Spleen (tissue), 11 donors: ENCODE data around the gene SORCS2. TPM values are rescaled to one million over a fixed set of nuclear protein-coding genes. Genes with fewer than 3 reads are reported as not detected.

Source experiments
- DNase-seq: peaks from one replicate; pipeline ENCODE4 v3.0.0-alpha.2; 2020
- H3K27ac ChIP-seq, 8 donors: fragments of 200-600 bp; sonication (generic) in 7 of 8; 1 replicate in 4 of 8; 2 replicates in 4 of 8; pipeline versions ENCODE4 v1.5.0 to v1.8.0; 2016 to 2021; ENCODE audit warnings: inconsistent platforms in 4 of 8, mild to moderate bottlenecking in 4 of 8, moderate library complexity in 1 of 8
- H3K27me3 ChIP-seq, 7 donors: fragments of 200-600 bp; sonication (generic) in 6 of 7; replicated peaks in 1 of 7; 1 replicate in 4 of 7; 2 replicates in 3 of 7; pipeline versions ENCODE4 v1.5.0 to v1.8.0; 2016 to 2021; ENCODE audit warnings: inconsistent platforms in 3 of 7, mild to moderate bottlenecking in 1 of 7
- H3K36me3 ChIP-seq, 6 donors: fragments of 200-600 bp; sonication (generic) in 5 of 6; 1 replicate in 4 of 6; 2 replicates in 2 of 6; pipeline versions ENCODE4 v1.5.0 to v1.8.0; 2016 to 2021; ENCODE audit warnings: inconsistent platforms in 2 of 6
- H3K4me1 ChIP-seq, 6 donors: fragments of 200-600 bp; sonication (generic) in 5 of 6; 1 replicate in 3 of 6; 2 replicates in 3 of 6; pipeline versions ENCODE4 v1.5.0 to v1.8.0; 2016 to 2021; ENCODE audit warnings: inconsistent platforms in 3 of 6
- H3K4me3 ChIP-seq, 8 donors: fragments of 200-600 bp; sonication (generic) in 7 of 8; 1 replicate in 4 of 8; 2 replicates in 4 of 8; pipeline versions ENCODE4 v1.5.0 to v1.8.0; 2016 to 2021; ENCODE audit warnings: inconsistent platforms in 4 of 8, mild to moderate bottlenecking in 4 of 8, moderate library complexity in 2 of 8
- H3K9me3 ChIP-seq, 8 donors: fragments of 200-600 bp; sonication (generic) in 7 of 8; 1 replicate in 4 of 8; 2 replicates in 4 of 8; pipeline versions ENCODE4 v1.5.0 to v1.8.0; 2016 to 2021; ENCODE audit warnings: inconsistent platforms in 4 of 8
- POLR2A ChIP-seq, 3 donors: fragments of 450-650 bp; IDR thresholded peaks; one replicate each; pipeline ENCODE4 v1.5.1; 2017; ENCODE audit warnings: antibody characterized with exemption in 3 of 3, mild to moderate bottlenecking in 1 of 3
- POLR2AphosphoS5 ChIP-seq, 3 donors: sonication (generic); formaldehyde crosslinking; IDR thresholded peaks; one replicate each; pipeline ENCODE4 v1.5.1; 2017; ENCODE audit warnings: antibody characterized with exemption in 3 of 3
- WGBS, 5 donors: extraction: QIAGEN DNeasy Blood & Tissue Kit in 3 of 5; methylation state at CpG; one replicate each; pipeline versions ENCODE4 v1.1.5 to v1.1.7; 2013 to 2018; 5-methylcytosine and 5-hydroxymethylcytosine counted together
- intact Hi-C: fragments of 100-400 bp; cut with DNase I; formaldehyde crosslinking; loops from one replicate; pipeline ENCODE4 v1.15.0; 2023; ENCODE audit warnings: low total_unique reads
- polyA plus RNA-seq, 3 donors: library from polyadenylated mRNA; stranded (reverse); fragments of 200-250 nt; gene quantifications; one replicate each; pipeline ENCODE4 v1.2.1, GENCODE V29; 2013
- total RNA-seq, 7 donors: library from RNA; depleted of rRNA in 3 of 7; stranded (reverse); fragments of >200 nt in 3 of 7; fragmentation: NEBNext Ultra II Directional in 4 of 7; extraction: Animal tissue kit (Norgen Biotek cat#: 25700) in 4 of 7; gene quantifications; one replicate each; pipeline versions ENCODE4 v1.1.0 to v1.2.1, GENCODE V29; 2016 to 2021
- TF ChIP-seq, protein P1 (sequence below), 11 experiments: fragments of 200-600 bp in 7 of 11; fragments of 450-650 bp in 4 of 11; sonication (generic) in 4 of 11; IDR thresholded peaks in 8 of 11; conservative IDR thresholded peaks in 3 of 11; 1 replicate in 7 of 11; 2 replicates in 4 of 11; pipeline versions ENCODE4 v1.4.0 to v1.8.0; 2016 to 2021; ENCODE audit warnings: antibody characterized with exemption in 11 of 11, inconsistent platforms in 4 of 11, mild to moderate bottlenecking in 1 of 11
- donor health status: healthy with polysubstance abuse.
- donor health status: DM: no; HTN: no; CAD: no; lungs with moderate emphysema.
- donor health status: DM: no; HTN: no; CAD: no.
- donor health status: Bipolar disorder and iron deficiency.
- donor health status: healthy.
- donor health status: DM: no; HTN: no; CAD: no.
- donor health status: DM: yes; HTN: yes; CAD: no.

SORCS2 gene
- total and polyA plus RNA-seq, 10 donors, result 0.33 to 1.6 (median 0.60) TPM

DNA sequence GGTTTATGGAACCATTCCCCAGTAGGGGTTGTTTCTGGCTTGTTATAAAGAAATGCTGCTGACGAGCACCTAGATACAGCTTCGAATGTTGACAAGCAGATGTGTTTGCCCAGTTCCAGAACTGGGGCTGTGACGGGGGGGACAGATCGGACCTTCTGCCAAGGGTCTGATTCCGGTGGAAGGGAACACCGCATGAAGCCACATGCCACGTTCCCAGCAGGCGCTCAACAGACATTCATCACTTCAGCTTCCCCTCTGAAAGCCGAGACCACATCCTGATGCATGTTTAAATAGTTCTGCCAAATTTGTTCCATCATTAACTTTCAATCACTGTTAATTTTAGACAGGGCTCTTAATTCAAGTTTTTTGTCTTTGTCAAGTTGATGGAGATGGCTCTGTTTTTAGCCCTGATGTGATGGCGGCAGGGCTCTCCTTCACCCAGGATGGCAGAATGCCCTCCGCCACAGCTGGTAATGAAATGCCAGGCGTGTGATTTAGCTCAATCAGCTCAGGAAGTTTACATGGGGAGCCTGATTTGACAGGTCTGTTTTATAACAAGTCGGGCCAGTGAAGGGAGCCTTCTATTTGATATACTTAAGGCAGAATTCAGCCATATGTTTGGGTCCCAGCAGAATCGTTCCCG lies 185.0 kb downstream of the SORCS2 start:
- TF ChIP-seq POLR2A (IDR thresholded peaks at IDR 0.05), result no peak
- TF ChIP-seq POLR2AphosphoS5 (IDR thresholded peaks at IDR 0.05), result no peak
- TF ChIP-seq, protein P1, sequence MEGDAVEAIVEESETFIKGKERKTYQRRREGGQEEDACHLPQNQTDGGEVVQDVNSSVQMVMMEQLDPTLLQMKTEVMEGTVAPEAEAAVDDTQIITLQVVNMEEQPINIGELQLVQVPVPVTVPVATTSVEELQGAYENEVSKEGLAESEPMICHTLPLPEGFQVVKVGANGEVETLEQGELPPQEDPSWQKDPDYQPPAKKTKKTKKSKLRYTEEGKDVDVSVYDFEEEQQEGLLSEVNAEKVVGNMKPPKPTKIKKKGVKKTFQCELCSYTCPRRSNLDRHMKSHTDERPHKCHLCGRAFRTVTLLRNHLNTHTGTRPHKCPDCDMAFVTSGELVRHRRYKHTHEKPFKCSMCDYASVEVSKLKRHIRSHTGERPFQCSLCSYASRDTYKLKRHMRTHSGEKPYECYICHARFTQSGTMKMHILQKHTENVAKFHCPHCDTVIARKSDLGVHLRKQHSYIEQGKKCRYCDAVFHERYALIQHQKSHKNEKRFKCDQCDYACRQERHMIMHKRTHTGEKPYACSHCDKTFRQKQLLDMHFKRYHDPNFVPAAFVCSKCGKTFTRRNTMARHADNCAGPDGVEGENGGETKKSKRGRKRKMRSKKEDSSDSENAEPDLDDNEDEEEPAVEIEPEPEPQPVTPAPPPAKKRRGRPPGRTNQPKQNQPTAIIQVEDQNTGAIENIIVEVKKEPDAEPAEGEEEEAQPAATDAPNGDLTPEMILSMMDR (IDR thresholded peaks at IDR 0.05 in 8 of 11, conservative IDR thresholded peaks at IDR 0.05 in 3 of 11), result no peak
- H3K4me1 ChIP-seq, result no peaks in the 10 kb centered on the region
- DNase-seq, result no peak
- H3K27me3 ChIP-seq, result peaks cover 0 to 68% (median 4%) of the 10 kb centered on the region in 7 donors
- H3K9me3 ChIP-seq, result peaks cover 0 to 16% (median 3%) of the 10 kb centered on the region in 8 donors
- no peaks in the 10 kb centered on the region for H3K36me3 ChIP-seq
- H3K4me3 ChIP-seq, result no peak overlapping the region
- H3K27ac ChIP-seq, result no peak overlapping the region
- 22 to 37% (median 30%) methylated on average over 15 of the region's 15 CpGs for WGBS, 5 donors
- intact Hi-C loops, result no loop called here

DNA sequence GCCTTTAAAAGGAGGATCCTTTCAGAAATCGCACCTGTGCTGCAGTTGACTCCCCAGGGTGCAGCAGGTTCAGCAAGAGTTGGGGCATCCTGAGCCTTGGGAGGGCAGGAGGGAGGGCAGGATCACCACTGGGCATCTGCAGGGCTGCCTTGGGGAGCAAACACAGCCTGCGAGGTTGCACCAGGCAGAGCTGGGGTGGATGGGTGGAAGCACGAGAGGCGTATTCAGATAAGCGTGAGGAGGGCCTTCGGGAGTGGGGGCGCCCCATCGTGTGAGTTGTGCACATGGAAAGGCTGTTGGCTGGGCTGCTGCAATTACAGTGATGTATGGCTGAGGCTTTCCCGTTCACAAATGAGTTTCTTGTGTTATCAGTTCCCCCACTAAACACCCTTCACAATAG lies 186.8 kb downstream of the SORCS2 start:
- Histone ChIP-seq H3K9me3 (peaks cover 0 to 16% (median 3%) of the 10 kb centered on the region in 8 donors), H3K4me3 (no peak overlapping the region), H3K27me3 (peaks cover 0 to 78% (median 4%) of the 10 kb centered on the region in 7 donors), H3K4me1 (no peaks in the 10 kb centered on the region), H3K36me3 (no peaks in the 10 kb centered on the region), H3K27ac (no peak overlapping the region)
- 83 to 94% (median 87%) methylated on average over 9 of the region's 9 CpGs for WGBS, 5 donors
- peak; percentile 34 for DNase-seq
- TF ChIP-seq, protein P1 (IDR thresholded peaks at IDR 0.05 in 8 of 11, conservative IDR thresholded peaks at IDR 0.05 in 3 of 11), result no peak
- no peak for TF ChIP-seq POLR2A (IDR thresholded peaks at IDR 0.05)
- no peak for TF ChIP-seq POLR2AphosphoS5 (IDR thresholded peaks at IDR 0.05)
- intact Hi-C loops, result no loop called here

DNA sequence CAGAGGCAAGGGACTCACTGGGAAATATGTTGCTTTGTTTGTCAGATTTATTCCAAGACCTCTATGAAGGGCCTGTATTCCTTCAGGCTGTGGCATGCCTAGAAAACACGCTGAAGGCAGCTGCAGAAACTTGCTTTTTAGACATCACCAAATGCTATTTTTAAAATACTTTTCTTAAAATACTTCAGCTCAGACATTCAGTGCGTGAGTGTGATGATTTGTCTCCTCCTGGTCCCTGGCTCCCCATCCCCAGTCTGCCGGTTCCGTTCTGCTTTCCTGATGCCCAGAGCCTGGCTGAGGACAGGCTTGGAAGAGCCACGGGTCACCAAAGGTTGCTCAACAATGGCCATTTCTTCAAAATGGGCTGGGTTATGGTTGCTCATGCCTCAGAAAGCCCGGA lies 187.4 kb downstream of the SORCS2 start:
- H3K4me3 ChIP-seq, result no peak overlapping the region
- 68 to 80% (median 77%) methylated on average over 6 of the region's 6 CpGs for WGBS, 5 donors
- H3K27me3 ChIP-seq, result peaks cover 0 to 72% (median 4%) of the 10 kb centered on the region in 7 donors
- no peaks in the 10 kb centered on the region for H3K4me1 ChIP-seq
- peak; percentile 31 for DNase-seq
- no peaks in the 10 kb centered on the region for H3K36me3 ChIP-seq
- intact Hi-C loops, result no loop called here
- peaks cover 0 to 16% (median 3%) of the 10 kb centered on the region in 8 donors for H3K9me3 ChIP-seq
- TF ChIP-seq, protein P1 (IDR thresholded peaks at IDR 0.05 in 8 of 11, conservative IDR thresholded peaks at IDR 0.05 in 3 of 11), result no peak
- TF ChIP-seq POLR2AphosphoS5 (IDR thresholded peaks at IDR 0.05), result no peak
- TF ChIP-seq POLR2A (IDR thresholded peaks at IDR 0.05), result no peak
- H3K27ac ChIP-seq, result no peak overlapping the region

DNA sequence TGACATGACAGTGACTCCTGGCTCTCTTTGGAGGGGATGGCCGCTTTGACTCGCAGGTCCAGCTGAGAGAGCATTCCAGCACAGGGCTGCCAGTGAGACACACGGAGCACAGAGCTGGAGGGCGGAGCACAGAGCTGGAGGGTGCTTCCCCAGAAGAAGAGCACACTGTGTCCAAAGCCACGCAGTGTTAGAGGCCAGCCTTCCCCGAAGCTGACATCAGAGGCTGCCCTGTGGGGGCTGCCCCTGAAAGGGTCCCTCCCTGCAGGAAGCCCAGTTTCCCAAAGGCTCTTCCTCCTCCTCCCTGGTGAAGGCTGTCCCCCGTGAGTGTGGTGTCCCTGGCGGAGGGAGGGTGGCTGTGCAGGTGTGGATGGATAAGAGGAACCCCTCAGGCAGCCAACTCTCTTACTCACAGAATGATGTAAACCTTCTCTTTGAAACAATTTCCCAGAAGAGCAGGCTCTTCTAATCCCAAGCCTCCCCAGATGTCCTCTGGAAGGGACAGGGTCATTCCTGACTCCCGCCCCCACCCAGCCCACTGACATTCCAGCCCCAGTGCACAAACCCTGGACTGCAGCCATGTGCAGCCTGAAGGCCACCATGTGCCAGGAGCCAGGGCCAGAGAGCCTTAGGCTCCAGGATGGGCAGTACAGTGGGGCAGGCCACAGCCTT lies 189.0 kb downstream of the SORCS2 start:
- H3K9me3 ChIP-seq, result peaks cover 0 to 16% (median 3%) of the 10 kb centered on the region in 8 donors
- WGBS, 5 donors, result 41 to 70% (median 58%) methylated on average over 4 to 9 of the region's 9 CpGs
- no peaks in the 10 kb centered on the region for H3K36me3 ChIP-seq
- no peaks in the 10 kb centered on the region for H3K4me1 ChIP-seq
- H3K4me3 ChIP-seq, result no peak overlapping the region
- DNase-seq, result peak; percentile 39
- H3K27ac ChIP-seq, result no peak overlapping the region
- intact Hi-C loops, result no loop called here
- peaks cover 0 to 67% (median 4%) of the 10 kb centered on the region in 7 donors for H3K27me3 ChIP-seq
- no peak for TF ChIP-seq POLR2AphosphoS5 (IDR thresholded peaks at IDR 0.05)
- TF ChIP-seq, protein P1 (IDR thresholded peaks at IDR 0.05 in 8 of 11, conservative IDR thresholded peaks at IDR 0.05 in 3 of 11), result no peak
